Measurements from ENCODE around the gene BST1.
"Not testable (repeated sequence)": the region's sequence is repeated elsewhere in the genome, so short reads cannot be mapped to it uniquely, and the experiment has no call there.

Gene BST1

GRCh38 chr4:15707363-15707715 is 4.5 kb downstream of the BST1 start:
- DNase-seq (ENCODE audit: low read depth in 3 of 3): no peak

GRCh38 chr4:15711762-15712161 is 8.9 kb downstream of the BST1 start:
- DNase-seq (ENCODE audit: low read depth in 3 of 3): no peak

DNA sequence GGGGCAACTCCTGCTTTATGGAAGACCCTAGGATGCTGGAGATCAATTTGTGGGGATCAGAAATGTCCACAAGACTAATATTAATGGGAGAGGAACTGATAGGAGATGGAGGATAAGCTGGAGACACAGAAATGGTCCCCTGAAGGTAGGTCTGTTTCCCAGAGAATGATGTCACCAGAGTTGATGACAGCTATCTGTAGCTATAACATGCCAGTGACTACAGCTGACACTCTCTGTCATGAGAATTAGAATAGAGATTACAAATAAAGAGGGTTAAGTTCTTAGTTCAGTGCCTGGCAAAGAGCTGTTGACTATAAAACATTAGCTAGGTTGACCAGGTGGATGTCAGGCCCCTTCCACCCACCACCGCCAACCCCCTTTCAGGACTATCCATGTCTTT is 9.3 kb downstream of the BST1 start:
- DNase-seq (ENCODE audit: low read depth in 3 of 3): no peak

DNA sequence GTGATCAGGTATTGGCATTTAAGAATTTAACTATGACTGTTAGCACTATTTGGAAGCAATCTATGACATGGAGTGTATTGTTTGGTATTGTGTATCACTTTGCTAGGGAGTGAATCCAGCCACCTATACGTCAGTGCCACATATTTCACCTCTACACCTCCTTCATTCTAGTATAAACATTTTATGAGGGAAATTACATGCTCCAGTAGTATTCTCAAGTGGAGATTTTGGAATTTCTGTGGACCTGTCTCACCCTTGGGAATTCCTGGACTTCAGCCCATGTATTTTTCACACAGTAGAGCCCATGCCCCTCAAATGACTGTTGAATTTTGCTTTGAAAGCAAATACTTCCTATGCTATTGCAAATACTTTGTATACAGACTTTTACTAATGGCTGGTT is 11.3 kb downstream of the BST1 start:
- DNase-seq (ENCODE audit: low read depth in 3 of 3): no peak

GRCh38 chr4:15714646-15715435 is 12.0 kb downstream of the BST1 start:
- DNase-seq (ENCODE audit: low read depth in 3 of 3): no peak

GRCh38 chr4:15716115-15716514 is 13.2 kb downstream of the BST1 start:
- DNase-seq (ENCODE audit: low read depth in 3 of 3): no peak

- no peak for DNase-seq (ENCODE audit: low read depth in 3 of 3)
Observed at GRCh38 chr4:15717086-15717485, 14.2 kb downstream of the BST1 start.

DNA sequence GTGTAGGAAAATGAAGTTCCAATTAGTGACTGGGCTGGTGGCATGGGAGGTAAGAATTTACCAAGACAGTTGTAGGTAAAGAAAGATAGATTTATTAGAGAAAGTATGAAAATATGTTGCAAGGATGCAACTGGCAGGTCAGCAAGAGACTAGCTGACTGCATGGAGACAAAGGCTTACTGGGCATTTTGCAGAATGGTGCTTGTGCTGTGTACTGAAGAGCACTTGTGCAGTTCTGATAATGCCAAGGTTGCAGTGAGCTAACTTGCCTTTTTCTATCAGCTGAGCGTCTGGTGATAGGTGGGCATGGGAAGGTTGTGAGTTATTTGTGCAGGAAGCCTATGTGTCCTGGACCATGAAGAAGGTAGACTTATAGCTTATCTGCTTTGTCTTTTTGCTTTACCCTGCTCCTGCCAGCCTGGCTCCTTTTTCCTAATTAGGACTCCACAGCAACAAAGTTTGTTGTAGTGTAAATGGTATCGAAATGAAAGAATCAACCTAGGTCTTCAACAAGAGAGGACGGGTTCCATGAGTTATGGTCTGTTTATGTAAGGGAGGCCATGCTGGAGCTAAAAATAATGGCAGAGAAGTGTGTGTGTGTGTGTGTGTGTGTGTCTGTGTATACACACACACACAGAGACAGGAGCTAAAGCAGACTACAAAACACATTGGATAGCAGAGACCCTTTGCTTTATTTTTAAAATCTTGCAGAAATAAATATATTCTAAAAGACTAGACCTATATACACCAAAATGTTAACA is 15.0 kb downstream of the BST1 start:
- DNase-seq (ENCODE audit: low read depth in 3 of 3): no peak

- DNase-seq (ENCODE audit: low read depth in 3 of 3): no peak
Observed at GRCh38 chr4:15718465-15718864, 15.6 kb downstream of the BST1 start.

- DNase-seq (ENCODE audit: low read depth in 3 of 3): no peak
Observed at GRCh38 chr4:15718959-15719358, 16.1 kb downstream of the BST1 start.

GRCh38 chr4:15719506-15719905 is 16.6 kb downstream of the BST1 start:
- DNase-seq (ENCODE audit: low read depth in 3 of 3): no peak

- DNase-seq (ENCODE audit: low read depth in 3 of 3): no peak
Observed at GRCh38 chr4:15720851-15721250, 18.0 kb downstream of the BST1 start.

GRCh38 chr4:15725608-15726007 is 22.7 kb downstream of the BST1 start:
- DNase-seq (ENCODE audit: low read depth in 3 of 3): no peak

DNA sequence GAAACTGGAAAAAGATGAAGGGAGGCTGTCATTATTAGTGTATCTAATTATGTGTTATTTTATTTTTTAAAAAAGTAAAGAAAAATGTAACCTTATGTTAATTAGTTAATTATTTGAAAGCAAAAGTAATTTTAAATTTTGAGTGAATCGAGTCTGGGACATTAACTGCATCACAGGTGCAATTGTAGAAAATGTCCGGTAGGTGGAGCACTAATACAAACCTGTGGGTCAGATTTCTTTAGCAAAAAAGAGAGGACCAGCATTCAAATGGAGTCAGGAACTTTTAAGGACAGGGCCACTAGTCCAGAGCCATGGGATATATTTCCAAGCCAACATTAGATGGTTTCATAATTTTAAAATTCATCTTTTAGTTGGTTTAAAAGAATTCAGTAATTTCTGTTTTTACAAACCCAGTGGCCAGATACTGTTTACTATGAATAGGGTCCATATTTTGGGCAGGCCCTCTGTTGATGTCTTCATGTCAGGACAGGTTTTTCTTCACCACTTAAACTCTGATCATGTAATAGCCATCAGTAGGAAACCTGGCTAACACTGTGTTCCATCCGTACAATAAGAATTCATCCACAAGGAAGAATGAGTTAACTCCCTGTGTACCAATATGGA is 27.2 kb downstream of the BST1 start:
- DNase-seq (ENCODE audit: low read depth in 3 of 3): no peak

GRCh38 chr4:15733061-15733460 is 30.2 kb downstream of the BST1 start:
- DNase-seq (ENCODE audit: low read depth in 3 of 3): not testable (repeated sequence)

- no peak for DNase-seq (ENCODE audit: low read depth in 3 of 3)
Observed at GRCh38 chr4:15735536-15735935, 32.7 kb downstream of the BST1 start.

GRCh38 chr4:15736514-15737050 is 33.7 kb downstream of the BST1 start:
- no peak for DNase-seq (ENCODE audit: low read depth in 3 of 3)

DNA sequence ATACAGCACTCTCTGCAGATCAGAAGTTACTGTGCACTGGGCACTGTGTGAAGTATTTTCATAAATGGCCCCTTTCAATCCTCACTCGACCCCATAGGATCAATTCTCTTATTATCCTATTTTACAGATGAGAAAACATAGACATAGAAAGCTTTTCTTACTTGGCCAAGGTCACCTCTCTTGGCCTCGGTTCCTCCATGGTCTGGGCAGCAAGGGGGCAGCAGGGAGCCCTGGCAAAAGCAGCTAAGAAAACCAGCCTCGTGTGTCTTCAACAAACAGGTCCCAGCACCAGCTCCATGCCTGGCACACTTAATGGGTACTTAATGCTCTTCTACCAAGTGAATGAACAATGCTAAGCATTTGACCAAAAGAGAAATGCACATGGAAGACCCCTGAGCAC is 34.4 kb downstream of the BST1 start:
- DNase-seq (ENCODE audit: low read depth in 3 of 3): no peak

- DNase-seq (ENCODE audit: low read depth in 3 of 3): no peak
Observed at GRCh38 chr4:15738877-15739276, 36.0 kb downstream of the BST1 start.

DNA sequence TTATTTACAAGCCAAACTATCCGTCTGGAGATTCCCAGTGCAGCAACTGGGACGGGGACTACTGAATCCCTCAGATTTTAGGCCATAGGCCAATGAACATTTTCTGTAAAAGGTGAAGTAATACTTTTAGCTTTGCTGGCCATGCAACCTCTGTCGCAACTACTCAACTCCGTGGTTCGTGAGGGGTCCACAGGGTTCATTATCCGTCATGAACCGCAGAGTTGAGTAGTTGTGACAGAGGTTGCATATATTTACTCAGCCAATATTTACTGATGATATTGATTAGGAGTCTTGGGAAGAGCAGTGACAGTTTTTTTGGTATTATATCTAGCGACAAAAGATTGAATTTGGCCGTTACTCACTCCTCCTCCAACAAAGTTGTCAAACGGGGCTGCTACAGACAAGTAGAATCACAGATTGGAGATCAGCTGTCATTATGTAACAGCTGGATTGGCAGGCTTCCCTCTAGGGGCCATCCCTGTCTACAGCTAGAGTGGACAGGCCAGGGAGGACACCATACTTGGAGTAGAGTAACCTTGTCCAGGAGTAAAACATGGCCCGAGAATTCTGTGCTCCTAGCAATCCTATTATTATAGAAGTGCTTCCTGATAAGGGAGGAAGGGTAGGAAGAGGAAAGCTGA is 38.0 kb downstream of the BST1 start:
- DNase-seq (ENCODE audit: low read depth in 3 of 3): no peak

- DNase-seq (ENCODE audit: low read depth in 3 of 3): no peak
Observed at GRCh38 chr4:15742083-15742582, 39.3 kb downstream of the BST1 start.

DNA sequence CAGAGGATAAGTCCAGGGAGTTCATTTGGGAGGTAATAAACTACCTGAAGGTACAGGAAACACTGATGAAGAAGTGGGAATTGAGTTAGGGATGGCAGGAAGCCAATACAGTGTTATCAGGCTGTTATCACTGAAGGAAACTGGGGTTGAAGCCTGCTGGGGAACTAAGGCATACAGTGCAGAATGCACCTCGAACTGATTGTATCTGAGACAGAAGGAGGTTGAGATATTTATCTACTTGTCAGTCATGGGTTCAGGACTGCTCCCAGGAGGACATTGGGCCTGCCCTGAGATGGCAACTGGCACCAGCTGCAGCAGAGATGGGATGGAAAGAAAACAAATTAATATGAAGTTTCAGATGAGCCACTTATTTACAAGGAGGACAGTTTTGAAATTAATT is 39.8 kb downstream of the BST1 start:
- DNase-seq (ENCODE audit: low read depth in 3 of 3): no peak

All from stimulated activated CD4-positive, alpha-beta T cell treated with anti-CD3 and anti-CD28 coated beads, TNF-alpha, amount 100 ng/mL, for 48 hours (primary cell).